Fibroblast of lung (primary cell): ENCODE measurements around the gene PARP9.

Experiments used
- CTCF ChIP-seq, 2 donors: IDR thresholded peaks in 1 of 2; conservative IDR thresholded peaks in 1 of 2; 1 replicate in 1 of 2; 2 replicates in 1 of 2; pipeline ENCODE4 v1.5.1; 2011 to 2012; ENCODE audit warnings: low read length in 2 of 2, control low read depth in 1 of 2, inconsistent platforms in 1 of 2, low read depth in 1 of 2, mild to moderate bottlenecking in 1 of 2
- EZH2 ChIP-seq: IDR thresholded peaks from 2 replicates; pipeline ENCODE4 v1.5.1; 2012; ENCODE audit warnings: low read length, control low read depth, mild to moderate bottlenecking; ENCODE audit errors: missing control alignments

DNA sequence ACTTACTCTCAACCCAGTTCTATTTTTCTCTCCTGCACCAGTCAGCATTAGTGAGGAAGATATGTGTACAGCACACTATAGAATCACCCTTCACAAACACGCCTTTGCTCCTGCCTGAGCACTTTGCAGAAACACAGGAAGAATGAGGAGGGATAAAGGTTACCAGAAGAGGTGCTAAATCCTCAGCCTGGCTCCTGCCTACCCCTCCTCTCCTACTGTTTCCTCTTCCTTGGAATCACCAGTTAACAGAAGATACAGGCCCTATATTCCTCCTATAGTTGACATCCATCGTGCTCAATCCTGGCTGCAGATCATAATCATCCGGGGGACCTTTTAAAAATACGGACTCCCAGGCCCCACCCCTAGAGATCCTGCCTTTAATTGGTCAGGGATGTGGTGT is 42.2 kb upstream of the PARP9 start:
- TF ChIP-seq CTCF (conservative IDR thresholded peaks at IDR 0.05 in 1 of 2, IDR thresholded peaks at IDR 0.05 in 1 of 2; ENCODE audit: low read depth in 1 of 2, low read length in 2 of 2): no peak
- TF ChIP-seq EZH2: no peak
